Effector memory CD4-positive, alpha-beta T cell (primary cell): Measurements from ENCODE around the gene P2RX2.

Experiments used
- DNase-seq, 3 donors: peaks; one replicate each; pipeline ENCODE4 v3.0.0-alpha.2; 2020
- H3K27ac ChIP-seq: 2 replicates; pipeline ENCODE4 v1.7.0; 2013; ENCODE audit warnings: mild to moderate bottlenecking, low read length, moderate library complexity; ENCODE audit not compliant: insufficient read depth, poor library complexity, severe bottlenecking
- H3K27me3 ChIP-seq: replicated peaks from 2 replicates; pipeline ENCODE4 v1.7.0; 2013; ENCODE audit warnings: mild to moderate bottlenecking, low read length; ENCODE audit not compliant: insufficient read depth, control insufficient read depth, poor library complexity, severe bottlenecking
- H3K36me3 ChIP-seq: 2 replicates; pipeline ENCODE4 v1.7.0; 2013; ENCODE audit warnings: mild to moderate bottlenecking, low read length, moderate library complexity; ENCODE audit not compliant: control insufficient read depth, insufficient read depth
- H3K4me1 ChIP-seq: 2 replicates; pipeline ENCODE4 v1.7.0; 2013; ENCODE audit warnings: low read length, mild to moderate bottlenecking; ENCODE audit not compliant: control insufficient read depth, insufficient read depth, poor library complexity, severe bottlenecking
- H3K4me3 ChIP-seq: 2 replicates; pipeline ENCODE4 v1.7.0; 2013; ENCODE audit warnings: low read length, low read depth, mild to moderate bottlenecking; ENCODE audit not compliant: insufficient read depth, poor library complexity, severe bottlenecking
- H3K9me3 ChIP-seq: 2 replicates; pipeline ENCODE4 v1.7.0; 2013; ENCODE audit warnings: mild to moderate bottlenecking, low read length, moderate library complexity; ENCODE audit not compliant: control insufficient read depth

P2RX2 gene

GRCh38 chr12:132575661-132576060 lies 42.9 kb upstream of the P2RX2 start:
- Histone ChIP-seq H3K4me1 (no peaks in the 10 kb centered on the region), H3K9me3 (no peaks in the 10 kb centered on the region), H3K27me3 (no peaks in the 10 kb centered on the region), H3K4me3 (no peak overlapping the region), H3K36me3 (peaks cover 33% of the 10 kb centered on the region), H3K27ac (no peak overlapping the region)
- DNase-seq, result no peak

- H3K27ac ChIP-seq, result no peak overlapping the region
- H3K36me3 ChIP-seq, result peaks cover 33% of the 10 kb centered on the region
- H3K4me1 ChIP-seq, result no peaks in the 10 kb centered on the region
Measured at GRCh38 chr12:132576701-132577100, 41.9 kb upstream of the P2RX2 start.

GRCh38 chr12:132577191-132577920 lies 41.2 kb upstream of the P2RX2 start:
- Histone ChIP-seq H3K4me1 (no peaks in the 10 kb centered on the region), H3K27me3 (no peaks in the 10 kb centered on the region), H3K27ac (no peak overlapping the region), H3K36me3 (peaks cover 33% of the 10 kb centered on the region), H3K4me3 (no peak overlapping the region), H3K9me3 (no peaks in the 10 kb centered on the region)
- DNase-seq, result no peak

More at GRCh38 chr12:132576701-132577100, 41.9 kb upstream of the P2RX2 start:
- DNase-seq, result no peak
- H3K4me3 ChIP-seq, result no peak overlapping the region
- no peaks in the 10 kb centered on the region for H3K27me3 ChIP-seq
- no peaks in the 10 kb centered on the region for H3K9me3 ChIP-seq

- Histone ChIP-seq H3K4me1 (no peaks in the 10 kb centered on the region), H3K9me3 (no peaks in the 10 kb centered on the region)
Measured at GRCh38 chr12:132578118-132578517, 40.5 kb upstream of the P2RX2 start.

GRCh38 chr12:132578826-132579225 lies 39.8 kb upstream of the P2RX2 start:
- Histone ChIP-seq H3K4me3 (no peak overlapping the region), H3K27me3 (no peaks in the 10 kb centered on the region), H3K27ac (no peak overlapping the region), H3K9me3 (no peaks in the 10 kb centered on the region), H3K4me1 (no peaks in the 10 kb centered on the region), H3K36me3 (peaks cover 33% of the 10 kb centered on the region)
- no peak for DNase-seq

More at GRCh38 chr12:132578118-132578517, 40.5 kb upstream of the P2RX2 start:
- DNase-seq, result no peak
- Histone ChIP-seq H3K4me3 (no peak overlapping the region), H3K27ac (no peak overlapping the region), H3K27me3 (no peaks in the 10 kb centered on the region), H3K36me3 (peaks cover 33% of the 10 kb centered on the region)

- Histone ChIP-seq H3K9me3 (no peaks in the 10 kb centered on the region), H3K4me1 (no peaks in the 10 kb centered on the region), H3K4me3 (no peak overlapping the region), H3K27ac (no peak overlapping the region), H3K36me3 (peaks cover 26% of the 10 kb centered on the region), H3K27me3 (no peaks in the 10 kb centered on the region)
- DNase-seq, result no peak
Measured at GRCh38 chr12:132579744-132580143, 38.8 kb upstream of the P2RX2 start.

GRCh38 chr12:132580701-132581292 lies 37.8 kb upstream of the P2RX2 start:
- Histone ChIP-seq H3K9me3 (no peaks in the 10 kb centered on the region), H3K36me3 (peaks cover 22% of the 10 kb centered on the region), H3K27me3 (no peaks in the 10 kb centered on the region), H3K27ac (no peak overlapping the region), H3K4me3 (no peak overlapping the region), H3K4me1 (no peaks in the 10 kb centered on the region)
- no peak for DNase-seq

GRCh38 chr12:132581348-132582057 lies 37.1 kb upstream of the P2RX2 start:
- H3K9me3 ChIP-seq, result no peaks in the 10 kb centered on the region
- H3K27me3 ChIP-seq, result no peaks in the 10 kb centered on the region
- no peaks in the 10 kb centered on the region for H3K4me1 ChIP-seq
- no peak overlapping the region for H3K27ac ChIP-seq
- DNase-seq, result no peak
- H3K36me3 ChIP-seq, result peaks cover 19% of the 10 kb centered on the region
- no peak overlapping the region for H3K4me3 ChIP-seq

GRCh38 chr12:132582058-132582420 lies 36.5 kb upstream of the P2RX2 start:
- Histone ChIP-seq H3K9me3 (no peaks in the 10 kb centered on the region), H3K27ac (no peak overlapping the region), H3K4me1 (no peaks in the 10 kb centered on the region), H3K4me3 (no peak overlapping the region), H3K27me3 (no peaks in the 10 kb centered on the region), H3K36me3 (peaks cover 14% of the 10 kb centered on the region)
- no peak for DNase-seq
